Psoas muscle (tissue), 8 donors: ENCODE data around the gene UBE2E2. TPM values are rescaled to one million over a fixed set of nuclear protein-coding genes. Genes with fewer than 3 reads are reported as not detected.

Experiments
- ATAC-seq, 4 donors: fragments of 200-7000 bp; cut with Tn5 transposase; one replicate each; pipeline ENCODE4 v1.9.1; 2020; ENCODE audit warnings: moderate library complexity in 3 of 4, mild to moderate bottlenecking in 2 of 4
- DNase-seq, 2 donors: peaks; one replicate each; pipeline ENCODE4 v3.0.0-alpha.2; 2020
- H3K27ac ChIP-seq: fragments of 200-600 bp; one replicate; pipeline ENCODE4 v1.8.0; 2022
- H3K27me3 ChIP-seq, 3 donors: fragments of 200-600 bp in 1 of 3; one replicate each; pipeline versions ENCODE4 v1.6.1 to v1.8.0; 2013 to 2022; ENCODE audit warnings: low read length in 2 of 3, mild to moderate bottlenecking in 2 of 3, moderate library complexity in 1 of 3; ENCODE audit not compliant: insufficient read depth in 3 of 3
- H3K36me3 ChIP-seq, 2 donors: fragments of 200-600 bp in 1 of 2; one replicate each; pipeline versions ENCODE4 v1.6.1 to v1.8.0; 2013 to 2022; ENCODE audit warnings: low read depth in 1 of 2, mild to moderate bottlenecking in 1 of 2, moderate library complexity in 1 of 2; ENCODE audit not compliant: insufficient read depth in 1 of 2
- H3K4me1 ChIP-seq: fragments of 200-600 bp; one replicate; pipeline ENCODE4 v1.8.0; 2022
- H3K4me3 ChIP-seq: fragments of 200-600 bp; one replicate; pipeline ENCODE4 v1.8.0; 2022; ENCODE audit warnings: mild to moderate bottlenecking
- H3K9me3 ChIP-seq: fragments of 200-600 bp; one replicate; pipeline ENCODE4 v1.8.0; 2022
- CTCF ChIP-seq: fragments of 200-600 bp; IDR thresholded peaks from one replicate; pipeline ENCODE4 v1.8.0; 2022; ENCODE audit warnings: antibody characterized with exemption
- WGBS, 3 donors: extraction: QIAGEN DNeasy Blood & Tissue Kit; methylation state at CpG; one replicate each; pipeline versions ENCODE4 v1.1.6 to v1.1.7; 2013; 5-methylcytosine and 5-hydroxymethylcytosine counted together
- intact Hi-C, 2 donors: fragments of 100-400 bp; cut with DNase I; formaldehyde crosslinking; loops; one replicate each; pipeline versions ENCODE4 v1.11.0 to v1.14.2; 2022
- polyA plus RNA-seq, 3 donors: library from polyadenylated mRNA; stranded (reverse); fragments of 200-250 nt; gene quantifications; one replicate each; pipeline ENCODE4 v1.2.3, GENCODE V29; 2013
- total RNA-seq, 4 donors: library from RNA; stranded (reverse); fragmentation: NEBNext Ultra II Directional in 2 of 4; extraction: Animal tissue kit (Norgen Biotek cat#: 25700) in 2 of 4; gene quantifications; one replicate each; pipeline versions ENCODE4 v1.2.1 to v1.2.4, GENCODE V29; 2021 to 2023
- donor health status: healthy with polysubstance abuse.
- donor health status: DM: no; HTN: no; CAD: no; lungs with moderate emphysema.
- donor health status: Bipolar disorder and iron deficiency.
- donor health status: healthy.
- donor health status: DM: yes; HTN: yes; CAD: no.
- donor health status: DM: no; HTN: no; CAD: no.
- donor health status: DM: no; HTN: no; CAD: no.
- donor health status: DM: yes; HTN: yes; CAD: no.

UBE2E2 gene
- total and polyA plus RNA-seq, 7 donors = 12.9 to 38.2 (median 34.0) TPM

GRCh38 chr3:23395115-23395514 is 192.0 kb downstream of the UBE2E2 start:
- DNase-seq (no peak), ATAC-seq (no peak)
- no peak for TF ChIP-seq CTCF
- Histone ChIP-seq H3K4me3 (no peak overlapping the region), H3K4me1 (peaks cover 23% of the 10 kb centered on the region), H3K36me3 (no peaks in the 10 kb centered on the region), H3K9me3 (no peaks in the 10 kb centered on the region), H3K27ac (no peak overlapping the region), H3K27me3 (no peaks in the 10 kb centered on the region)
- 83 to 94% (median 89%) methylated on average over 4 of the region's 4 CpGs for WGBS, 3 donors
- intact Hi-C loops = no loop called here

DNA sequence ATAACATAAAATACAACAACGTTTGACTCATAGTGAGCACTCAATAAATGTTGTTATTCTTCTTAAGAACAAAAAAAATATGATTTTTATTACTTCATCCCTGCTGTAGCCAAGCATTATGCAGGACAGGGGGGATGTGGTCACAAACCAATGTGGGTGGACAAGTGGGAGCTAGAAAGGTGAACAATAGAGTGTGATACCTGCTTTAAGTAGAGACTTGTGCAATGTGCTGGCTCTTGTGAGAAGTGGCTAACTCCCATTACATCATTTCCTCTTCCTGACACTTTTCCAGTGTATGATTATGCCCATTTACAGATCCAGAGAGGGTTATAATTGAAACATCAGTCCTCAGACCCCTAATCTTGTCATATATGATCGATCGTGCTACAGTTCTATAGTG is 193.6 kb downstream of the UBE2E2 start:
- Histone ChIP-seq H3K9me3 (no peaks in the 10 kb centered on the region), H3K4me3 (no peak overlapping the region), H3K4me1 (peaks cover 11% of the 10 kb centered on the region), H3K27ac (no peak overlapping the region), H3K27me3 (no peaks in the 10 kb centered on the region), H3K36me3 (no peaks in the 10 kb centered on the region)
- intact Hi-C loops = no loop called here
- ATAC-seq (no peak), DNase-seq (no peak)
- no peak for TF ChIP-seq CTCF
- WGBS, 3 donors = 90 to 92% (median 91%) methylated on average over 3 of the region's 3 CpGs

GRCh38 chr3:23399221-23399620 is 196.1 kb downstream of the UBE2E2 start:
- Histone ChIP-seq H3K27ac (no peak overlapping the region), H3K4me3 (no peak overlapping the region), H3K27me3 (no peaks in the 10 kb centered on the region), H3K9me3 (no peaks in the 10 kb centered on the region), H3K4me1 (peaks cover 7% of the 10 kb centered on the region), H3K36me3 (no peaks in the 10 kb centered on the region)
- no peak for DNase-seq
- 76 to 89% (median 88%) methylated on average over 1 of the region's 1 CpG for WGBS, 3 donors
- no peak for TF ChIP-seq CTCF
- ATAC-seq = peak in 1 of 4 donors; percentile 48
- intact Hi-C loops = no loop called here

GRCh38 chr3:23402728-23403492 is 199.8 kb downstream of the UBE2E2 start:
- 91 to 95% (median 95%) methylated on average over 2 of the region's 2 CpGs for WGBS, 3 donors
- Histone ChIP-seq H3K4me1 (peaks cover 20% of the 10 kb centered on the region), H3K27ac (no peak overlapping the region), H3K27me3 (no peaks in the 10 kb centered on the region), H3K36me3 (no peaks in the 10 kb centered on the region), H3K9me3 (no peaks in the 10 kb centered on the region), H3K4me3 (no peak overlapping the region)
- no peak for ATAC-seq
- TF ChIP-seq CTCF = no peak
- DNase-seq = no peak
- intact Hi-C loops = no loop called here

DNA sequence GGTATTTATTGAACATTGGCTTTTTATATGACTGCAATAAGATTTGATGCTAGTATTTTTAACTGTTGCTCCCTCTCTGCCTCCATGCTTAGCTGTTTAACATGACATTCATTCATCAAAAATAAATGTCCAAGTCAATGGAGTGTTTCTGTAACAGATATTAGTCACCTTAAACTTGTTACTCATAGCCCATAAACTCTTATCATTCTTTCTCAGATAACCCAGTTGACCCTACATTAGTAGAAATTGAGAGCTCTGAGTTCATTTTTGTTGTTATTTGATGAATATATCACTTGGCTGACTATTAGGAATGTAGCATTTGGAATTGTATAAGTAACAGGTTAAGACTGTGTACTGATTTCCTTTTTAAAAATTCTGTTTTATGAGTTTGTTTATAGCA is 201.1 kb downstream of the UBE2E2 start:
- H3K27me3 ChIP-seq = no peaks in the 10 kb centered on the region
- no peak for TF ChIP-seq CTCF
- no peaks in the 10 kb centered on the region for H3K36me3 ChIP-seq
- peak in 2 of 4 donors; percentile 65 to 70 for ATAC-seq
- H3K4me3 ChIP-seq = no peak overlapping the region
- H3K4me1 ChIP-seq = peaks cover 32% of the 10 kb centered on the region
- no peak overlapping the region for H3K27ac ChIP-seq
- DNase-seq = no peak
- H3K9me3 ChIP-seq = no peaks in the 10 kb centered on the region
- intact Hi-C loops = no loop called here
